ENCODE results near the gene FOXJ1.
A peak's percentile ranks its signal among the peaks of the same experiment; 100 is the strongest.

Gene FOXJ1

DNA sequence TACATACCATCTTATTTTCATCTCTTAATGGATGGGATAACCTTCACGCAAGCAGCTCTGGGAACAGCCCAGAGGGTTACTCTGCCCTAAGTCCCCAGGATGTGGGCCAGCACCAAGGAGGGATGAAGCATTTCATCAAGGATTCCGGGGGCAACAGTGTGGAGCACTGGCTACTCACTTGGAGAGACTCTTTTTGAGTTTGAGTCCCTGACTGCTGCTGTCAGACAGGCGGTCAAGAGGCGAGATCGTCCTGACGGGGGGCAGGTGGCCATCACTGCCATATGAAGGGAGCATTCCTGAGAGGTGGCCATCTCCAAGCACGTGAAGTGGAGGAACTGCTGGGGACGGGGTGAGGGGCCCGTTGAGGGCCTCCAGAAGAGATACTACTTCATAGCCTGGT lies 18.1 kb upstream of the FOXJ1 start:
- DNase-seq: no peak

DNA sequence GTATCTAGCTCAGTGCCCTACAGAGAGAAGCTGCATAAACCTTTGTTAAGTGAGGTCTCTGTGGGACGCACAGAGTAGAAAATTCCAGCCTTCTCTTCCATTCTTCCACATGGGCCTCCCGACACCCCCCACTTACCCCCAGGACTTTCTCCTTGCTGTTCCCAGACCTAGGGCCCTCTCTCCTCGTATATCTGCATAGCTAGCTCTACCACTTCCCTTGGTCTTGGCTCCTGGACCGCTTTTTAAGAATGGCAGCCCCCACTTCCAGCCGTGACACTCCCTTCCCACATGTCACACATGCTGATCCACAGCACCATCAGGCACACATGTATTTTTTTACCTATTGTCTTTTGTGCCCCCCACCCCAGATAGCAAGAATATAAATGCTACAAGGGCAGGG lies 16.7 kb upstream of the FOXJ1 start:
- no peak for DNase-seq

DNA sequence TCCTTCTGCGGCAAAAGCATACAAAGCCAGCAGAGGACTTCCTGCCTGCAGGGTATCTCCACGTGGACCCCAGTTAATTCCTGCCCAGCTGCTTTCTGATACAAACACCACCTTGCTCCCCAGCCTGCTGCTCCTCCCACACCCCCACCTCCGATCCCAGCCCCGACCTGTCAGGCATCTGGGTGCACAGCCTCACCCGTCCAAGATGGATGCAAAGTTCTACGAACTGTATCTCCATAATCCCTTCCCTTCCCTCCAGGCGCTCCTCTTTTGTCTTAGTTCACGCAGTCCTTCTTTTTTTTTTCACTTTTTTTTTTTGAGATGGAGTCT lies 15.6 kb upstream of the FOXJ1 start:
- no peak for DNase-seq

DNA sequence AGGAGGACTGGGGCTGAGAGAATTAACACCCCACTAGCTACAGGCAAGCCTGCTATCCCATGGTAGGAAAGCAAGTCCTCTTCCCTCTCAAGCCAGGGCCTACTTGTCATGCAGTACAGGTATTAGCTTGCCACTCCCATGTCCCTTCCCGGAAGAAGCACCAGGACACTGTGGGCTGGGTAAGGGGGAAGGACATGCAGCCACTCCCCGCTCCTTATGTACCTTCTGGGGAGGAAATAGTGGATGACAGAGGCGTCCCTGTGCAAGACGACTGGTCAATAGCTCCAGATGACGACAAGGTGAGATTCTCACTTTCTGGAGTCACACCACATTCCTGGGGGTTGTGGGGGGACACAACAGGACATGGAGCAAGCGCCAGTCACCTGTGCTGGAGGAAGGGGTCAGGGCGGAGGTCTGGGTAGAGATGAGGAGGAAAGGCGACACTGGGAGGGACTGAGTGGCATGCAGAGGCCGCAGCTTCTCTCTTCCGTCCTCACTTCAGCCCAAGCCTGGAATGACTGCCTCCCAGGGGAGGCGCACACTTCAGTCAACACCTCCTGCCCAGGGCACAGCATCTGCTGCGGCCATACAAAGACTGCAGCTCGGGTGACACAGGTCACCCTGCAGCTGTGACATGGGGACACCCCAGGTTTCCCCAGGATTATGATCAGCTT lies 15.1 kb upstream of the FOXJ1 start:
- no peak for DNase-seq

DNA sequence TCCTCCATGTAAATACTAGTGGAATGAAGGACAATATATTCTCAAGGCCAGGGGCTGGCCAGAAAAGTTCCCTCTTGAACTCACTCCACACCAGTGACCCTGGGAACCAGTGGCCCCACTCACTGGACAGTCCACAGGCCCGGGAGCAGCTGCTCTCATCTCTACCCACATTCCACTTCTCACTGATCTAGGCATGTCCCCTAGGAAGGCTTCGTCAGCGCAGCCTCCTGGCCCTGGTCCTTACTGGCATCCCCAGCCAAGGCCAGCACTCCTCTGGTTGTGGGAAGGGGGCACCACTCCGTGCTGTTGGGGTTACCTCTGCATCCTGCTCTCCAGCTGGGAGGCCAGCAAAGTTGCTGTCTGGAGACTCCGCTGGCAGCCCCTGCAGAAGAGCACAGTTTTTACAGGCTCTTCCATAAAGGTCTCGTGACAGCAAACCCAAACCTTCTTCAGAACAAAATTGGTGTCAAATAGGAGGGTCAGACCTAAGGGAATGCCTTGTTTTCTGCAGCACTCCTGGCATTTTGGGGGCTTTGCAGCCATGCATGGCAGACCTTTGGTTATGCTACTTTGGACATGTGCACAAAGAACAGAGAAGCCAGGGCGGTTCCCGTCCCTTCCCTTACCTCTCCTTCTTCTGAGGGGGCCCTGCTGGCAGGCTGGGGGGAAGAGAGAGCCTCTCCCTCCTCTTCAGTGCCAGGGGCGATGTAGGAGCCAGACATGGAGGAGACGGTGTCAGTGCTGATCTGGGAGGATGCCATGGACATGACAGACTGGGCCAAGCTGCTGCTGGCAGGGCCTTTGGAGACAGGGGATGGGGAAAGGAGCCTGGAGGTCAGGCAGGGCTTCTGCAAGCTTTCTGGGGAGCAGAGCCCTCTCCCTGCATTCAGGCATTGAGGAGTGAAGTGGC lies 14.1 kb upstream of the FOXJ1 start:
- no peak for DNase-seq

DNA sequence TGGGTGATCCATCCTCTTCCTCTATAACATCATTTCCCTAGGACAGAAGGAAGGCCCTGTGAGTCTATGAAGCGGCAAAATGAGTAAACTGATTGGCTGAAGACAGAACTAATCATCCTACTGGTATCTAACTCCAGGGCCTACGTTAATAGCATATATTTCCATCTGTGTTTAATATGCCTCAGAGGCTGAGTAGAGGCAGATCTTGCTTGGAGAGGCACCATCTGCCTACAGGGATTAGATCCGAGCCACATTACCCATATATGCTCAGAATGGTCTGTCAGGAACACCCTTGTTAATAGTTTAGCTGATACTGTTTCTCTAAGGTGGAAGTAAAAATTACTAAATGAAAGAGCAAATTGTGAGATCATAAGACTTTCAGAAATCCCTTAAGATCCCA lies 13.2 kb upstream of the FOXJ1 start:
- DNase-seq: no peak

DNA sequence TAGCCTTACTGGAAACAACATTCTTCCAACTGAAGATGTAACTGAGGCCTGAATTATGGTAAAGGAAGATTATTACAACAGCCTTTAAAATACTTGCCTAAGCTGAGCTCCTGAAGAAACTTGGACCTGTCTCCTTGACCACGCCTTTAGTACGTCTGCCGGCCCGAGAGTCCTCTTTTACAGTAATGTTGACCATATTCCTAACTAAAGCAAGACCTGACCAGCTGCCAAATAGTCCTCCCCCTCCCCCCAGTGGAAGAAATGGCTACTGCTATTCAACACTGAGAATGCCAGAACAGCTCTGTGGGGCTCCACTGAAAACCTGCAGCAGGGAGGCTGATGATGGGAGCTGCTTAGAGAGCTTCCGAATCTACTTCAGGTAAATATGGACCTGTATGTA lies 12.6 kb upstream of the FOXJ1 start:
- no peak for DNase-seq

DNA sequence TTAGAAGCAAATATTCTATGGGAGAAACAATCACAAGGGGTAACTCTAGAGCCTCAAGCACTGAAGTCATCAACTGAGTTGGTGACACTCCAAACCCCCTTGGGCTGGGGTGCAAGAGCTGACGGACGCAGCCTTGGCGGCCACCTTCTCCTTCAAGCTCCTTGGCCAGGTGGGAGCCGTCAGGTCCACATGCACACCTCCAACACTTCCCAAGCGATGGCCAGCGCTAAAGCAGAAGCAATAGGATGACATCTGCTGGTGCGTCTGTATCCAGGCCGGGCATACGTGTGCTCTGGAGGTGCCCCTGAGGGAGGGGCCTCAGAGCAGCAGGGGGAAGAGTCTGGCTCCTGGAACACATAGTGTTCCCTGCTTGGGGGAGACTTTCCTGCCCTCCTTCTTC lies 12.2 kb upstream of the FOXJ1 start:
- DNase-seq: no peak

DNA sequence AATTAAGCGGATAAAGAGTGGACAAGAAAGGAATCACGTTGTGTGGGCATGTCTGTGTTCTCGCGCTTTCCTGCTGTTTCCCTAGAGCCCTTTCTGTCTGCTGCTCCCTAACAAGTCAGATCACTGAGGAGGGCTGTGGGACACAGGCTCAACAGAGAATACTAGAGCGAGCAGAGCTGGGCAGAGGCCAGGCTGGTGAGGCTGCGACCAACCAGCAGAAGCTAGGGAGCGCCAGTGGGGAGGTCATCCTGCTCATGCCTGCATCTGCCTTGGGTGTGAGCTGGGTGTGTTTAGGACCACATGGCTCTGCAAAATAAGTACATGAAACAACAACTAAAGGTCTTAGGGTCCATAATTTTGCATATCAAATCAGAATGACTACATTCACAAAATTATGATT lies 11.5 kb upstream of the FOXJ1 start:
- DNase-seq: no peak

DNA sequence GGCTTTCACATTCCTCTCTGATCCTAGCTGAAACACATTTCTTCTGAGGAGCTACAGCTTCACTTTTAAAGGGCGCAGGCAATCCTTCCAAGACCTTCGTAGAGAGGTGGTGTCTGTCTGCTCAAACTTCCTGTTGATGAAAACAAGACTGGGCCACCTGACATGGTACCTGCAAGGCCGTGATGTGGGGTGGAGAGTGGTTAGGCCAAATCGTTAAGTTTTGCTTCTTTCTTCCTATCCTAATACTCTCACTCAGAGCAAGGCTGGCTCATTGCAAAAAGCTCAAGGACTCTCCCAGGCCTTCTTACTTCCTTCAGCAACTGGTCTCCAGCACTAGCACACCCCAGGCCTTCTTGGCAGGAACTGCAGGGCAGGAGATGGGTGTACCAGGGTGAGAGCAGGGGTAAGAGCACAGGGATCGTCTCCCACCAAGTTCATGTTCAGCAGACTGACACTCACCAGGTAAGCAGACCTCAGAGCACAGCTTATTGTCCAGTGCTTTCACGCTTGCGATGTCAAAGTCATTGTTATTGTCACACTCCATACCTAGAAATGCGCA lies 10.9 kb upstream of the FOXJ1 start:
- peak; percentile 26 for DNase-seq

DNA sequence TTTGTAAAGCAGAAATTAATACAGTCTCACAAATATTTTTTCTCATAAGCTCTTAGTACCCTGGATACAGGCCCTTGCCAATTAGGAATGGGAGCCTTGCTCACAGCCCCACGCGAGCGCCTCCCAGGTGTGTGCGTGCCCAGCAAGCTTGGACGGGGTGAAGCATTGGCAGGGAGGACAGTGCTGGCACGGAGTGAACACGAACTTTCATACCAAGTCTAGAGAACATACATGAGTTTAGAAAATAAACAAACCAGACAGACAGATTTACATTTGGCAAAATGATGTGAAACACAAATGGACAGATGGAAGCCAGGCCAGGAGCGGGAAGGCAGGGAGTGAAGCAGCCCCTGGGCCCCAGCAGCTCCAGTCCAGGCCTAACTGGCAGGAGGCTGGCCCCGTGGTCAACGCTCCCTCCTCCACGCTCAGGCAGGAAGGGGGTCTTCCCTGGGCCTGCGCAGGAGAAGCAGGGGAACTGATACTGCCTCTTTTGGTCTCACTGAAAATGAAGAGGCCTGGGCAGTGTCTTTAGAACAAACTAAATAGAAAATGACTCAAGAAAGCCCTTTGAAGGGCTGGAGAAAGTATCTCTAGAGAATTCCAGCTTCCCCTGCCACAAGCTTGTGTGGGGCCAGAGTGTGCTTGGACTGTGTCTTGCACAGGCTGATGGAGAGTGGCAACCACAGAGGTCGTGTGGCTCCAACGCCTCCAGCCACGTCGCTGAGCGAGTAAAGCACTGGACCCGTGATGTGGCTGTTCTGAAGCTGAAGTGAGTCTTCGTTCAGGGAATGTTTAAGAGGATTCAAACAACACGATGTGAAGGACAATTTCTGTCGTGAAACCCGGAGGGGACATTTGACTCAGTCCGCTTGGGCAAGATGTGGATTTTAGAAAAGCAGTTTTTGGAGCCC lies 9.9 kb upstream of the FOXJ1 start:
- no peak for DNase-seq

DNA sequence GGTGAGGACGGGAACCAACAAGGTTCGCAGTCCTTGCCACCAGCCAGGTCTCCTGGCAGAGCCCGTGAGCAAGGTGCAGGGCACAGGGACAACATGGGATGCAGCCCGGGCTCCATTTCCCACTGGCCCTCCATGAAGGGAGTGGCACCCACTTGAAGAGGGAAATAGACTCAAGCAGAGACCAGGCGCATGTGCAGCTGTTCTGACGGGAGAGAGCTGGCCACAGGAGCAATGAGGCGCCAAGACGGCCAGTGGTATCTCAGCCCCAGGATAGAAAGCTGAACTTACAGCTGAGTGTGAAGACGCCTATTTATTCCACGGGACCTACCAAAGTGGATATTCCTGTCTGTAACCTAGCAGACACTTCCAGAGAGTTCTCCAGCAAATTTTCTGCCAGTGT lies 8.2 kb upstream of the FOXJ1 start:
- no peak for DNase-seq

DNA sequence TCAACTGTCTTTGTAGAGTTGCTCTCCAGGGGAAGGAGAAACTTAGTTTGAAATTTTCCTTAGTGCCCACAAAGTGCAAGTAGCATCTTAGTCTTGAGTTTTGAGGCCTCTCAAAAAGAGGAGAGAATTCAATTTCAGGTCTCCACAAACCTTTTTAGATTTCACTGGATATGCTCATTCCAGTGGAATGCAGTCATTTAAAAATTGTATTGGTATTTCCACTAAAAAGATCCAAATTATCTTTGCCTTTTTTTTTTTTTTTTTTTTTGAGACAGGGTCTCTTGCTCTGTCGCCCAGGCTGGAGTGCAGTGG lies 6.9 kb upstream of the FOXJ1 start:
- no peak for DNase-seq

DNA sequence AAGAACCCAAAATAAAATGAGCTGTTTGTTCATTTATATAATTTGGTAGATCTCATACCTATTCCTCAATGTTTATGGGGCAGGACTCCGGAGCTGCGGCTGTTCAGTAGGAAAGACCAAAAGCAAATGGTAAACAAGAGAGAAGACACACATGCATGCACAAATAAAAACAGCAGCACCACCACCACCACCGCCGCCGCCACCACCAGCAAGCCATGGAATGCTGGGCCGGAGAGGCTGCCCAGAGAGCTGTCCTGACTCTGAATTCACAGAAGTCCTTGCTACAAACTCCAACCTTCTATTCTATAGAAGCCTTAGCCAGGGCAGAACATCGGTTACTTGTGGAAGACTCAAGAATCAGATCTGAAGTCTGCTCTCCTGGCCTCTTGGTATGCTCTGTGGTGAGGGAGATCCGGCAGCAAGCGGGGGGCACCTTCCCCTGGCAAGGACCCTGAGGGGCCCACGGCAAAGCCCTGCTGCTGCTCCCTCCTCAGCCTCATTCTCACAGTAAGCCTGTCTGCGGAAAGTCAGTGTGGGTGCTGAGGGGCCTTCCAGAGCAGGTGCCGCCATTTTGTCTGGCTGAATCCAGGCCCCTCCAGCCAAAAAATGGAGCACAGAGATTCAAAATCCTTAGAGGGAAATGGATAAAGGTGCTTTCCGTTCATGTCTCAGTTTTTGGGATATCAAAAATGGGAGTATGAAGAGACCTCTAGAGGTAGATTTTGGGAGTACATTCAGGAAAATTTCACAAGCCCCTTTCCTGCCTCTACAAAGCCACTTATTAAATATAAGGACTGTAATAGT lies 6.4 kb upstream of the FOXJ1 start:
- no peak for DNase-seq

DNA sequence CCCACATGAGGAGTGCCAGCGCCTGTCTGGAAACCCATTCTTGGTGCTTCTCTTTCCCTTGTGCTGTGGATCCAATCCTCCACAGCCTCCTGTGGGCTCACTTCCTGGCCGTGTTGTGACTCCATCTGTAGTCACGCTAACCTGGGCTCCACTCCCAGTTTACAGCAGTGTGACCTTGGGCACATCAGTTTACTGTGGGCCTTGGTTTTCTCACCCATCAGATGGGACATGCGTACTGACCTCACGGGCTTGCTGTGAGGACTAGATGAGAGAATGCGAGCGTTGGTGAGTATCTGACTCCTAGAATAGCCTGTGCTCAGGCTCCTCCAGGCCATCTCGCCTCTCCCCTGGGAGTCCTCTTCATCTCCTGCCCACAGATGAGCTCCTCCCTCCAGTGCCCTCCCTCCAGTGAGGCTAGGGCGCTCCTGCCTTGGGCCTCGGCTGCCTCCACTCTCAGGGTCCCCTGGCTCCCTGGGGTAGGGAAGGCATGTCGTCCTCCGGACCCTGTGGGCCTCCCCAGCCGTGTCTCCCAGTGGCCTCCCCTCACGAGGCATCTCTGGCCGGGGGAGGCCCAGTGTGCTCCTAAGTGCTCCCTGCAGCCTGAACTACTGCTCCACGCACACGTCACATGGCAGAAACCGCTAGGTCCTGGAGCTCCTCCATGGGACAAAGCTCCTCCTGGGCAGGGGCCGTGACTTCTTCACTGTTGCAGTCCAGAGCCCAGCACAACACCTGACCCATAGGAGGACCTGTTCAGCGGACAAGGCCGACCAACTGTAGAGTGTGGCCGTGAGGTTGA lies 5.2 kb upstream of the FOXJ1 start:
- DNase-seq: no peak

DNA sequence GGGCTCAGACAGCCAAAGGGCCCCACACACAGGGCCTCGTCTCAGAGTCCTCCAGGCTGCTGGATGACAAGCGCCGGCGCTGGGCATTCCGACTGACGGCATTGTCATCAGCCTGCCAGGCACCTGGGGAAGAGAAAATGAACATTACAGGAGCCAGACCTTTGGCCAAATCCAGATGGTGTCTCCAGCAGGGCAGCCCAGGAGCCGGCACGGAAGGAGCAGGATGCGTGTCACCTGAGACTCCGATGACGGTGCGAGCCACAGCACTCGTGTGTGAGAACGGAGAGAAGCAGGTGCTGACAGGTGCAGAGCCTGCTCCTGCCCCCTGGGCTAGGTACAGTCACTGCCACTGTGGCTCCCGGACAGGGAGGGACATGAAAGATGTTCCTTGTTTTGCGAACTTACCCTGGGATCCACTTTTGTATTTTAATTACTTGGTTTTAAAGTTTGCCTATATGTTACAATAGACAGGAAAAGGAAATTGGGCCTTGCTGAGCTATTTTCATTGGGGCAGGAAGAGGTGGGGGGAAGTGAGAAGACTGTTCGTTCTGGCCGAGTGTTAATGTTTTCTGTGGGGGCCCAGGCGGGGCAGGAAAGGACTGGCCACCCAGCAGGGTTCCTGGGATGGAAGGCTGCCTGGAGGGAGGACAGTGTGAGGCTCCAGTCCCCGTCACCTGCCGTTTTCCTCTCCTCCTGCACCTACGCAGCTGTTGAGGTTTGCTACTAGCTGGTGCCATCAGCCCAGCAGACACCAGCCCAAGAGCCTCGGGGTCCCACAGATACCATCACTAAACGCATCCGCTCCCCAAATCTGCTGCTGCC lies 4.4 kb upstream of the FOXJ1 start:
- peak; percentile 56 for DNase-seq

DNA sequence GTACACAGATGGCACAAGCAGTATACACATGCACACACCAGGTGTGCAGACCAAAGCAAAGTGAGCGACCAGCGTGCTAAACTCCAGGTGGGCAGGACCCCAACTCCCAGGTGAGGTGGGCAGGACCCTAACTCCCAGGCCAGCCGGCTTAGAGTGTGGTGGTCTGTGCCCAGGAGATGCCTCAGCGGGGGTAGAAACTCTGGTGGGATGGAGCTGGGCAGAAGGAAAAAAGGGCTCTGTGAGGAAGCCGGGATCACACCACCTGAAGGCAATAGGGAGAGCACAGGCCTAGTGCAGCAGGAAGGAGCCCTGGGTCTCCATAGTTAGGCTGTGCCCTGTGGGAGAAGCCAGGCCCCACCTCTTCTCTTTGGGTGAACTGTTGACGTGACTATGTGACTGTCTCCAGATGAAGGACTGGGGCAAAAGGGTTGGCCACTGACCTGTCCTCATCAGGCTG lies 1.6 kb upstream of the FOXJ1 start:
- DNase-seq: no peak

DNA sequence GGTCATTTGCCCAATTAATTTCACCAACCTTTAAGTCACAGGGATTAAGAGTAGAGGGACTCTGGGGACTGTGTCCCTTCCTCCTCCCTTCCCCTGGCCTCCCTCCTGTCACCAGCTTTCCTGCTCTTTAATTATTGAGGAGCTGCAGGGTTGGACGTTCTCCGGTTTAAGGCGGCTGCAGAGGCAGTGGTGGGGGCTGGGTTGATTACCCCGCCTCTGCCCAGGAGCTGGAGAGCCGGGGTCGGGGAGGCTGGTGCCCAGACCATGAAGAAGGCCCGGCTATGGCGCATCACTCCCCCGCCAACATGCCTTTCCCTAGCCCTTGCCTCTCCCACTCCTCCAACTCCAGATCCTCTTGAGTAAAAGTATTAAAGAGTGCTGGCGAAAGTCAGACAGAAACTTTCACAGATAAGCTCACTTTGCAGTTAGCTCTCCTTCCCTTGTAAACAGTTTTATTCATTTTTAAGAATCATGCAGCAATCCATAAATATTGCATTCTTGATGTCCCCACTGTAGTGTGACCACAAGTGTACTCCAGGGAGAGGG lies 1.1 kb upstream of the FOXJ1 start:
- DNase-seq: no peak

DNA sequence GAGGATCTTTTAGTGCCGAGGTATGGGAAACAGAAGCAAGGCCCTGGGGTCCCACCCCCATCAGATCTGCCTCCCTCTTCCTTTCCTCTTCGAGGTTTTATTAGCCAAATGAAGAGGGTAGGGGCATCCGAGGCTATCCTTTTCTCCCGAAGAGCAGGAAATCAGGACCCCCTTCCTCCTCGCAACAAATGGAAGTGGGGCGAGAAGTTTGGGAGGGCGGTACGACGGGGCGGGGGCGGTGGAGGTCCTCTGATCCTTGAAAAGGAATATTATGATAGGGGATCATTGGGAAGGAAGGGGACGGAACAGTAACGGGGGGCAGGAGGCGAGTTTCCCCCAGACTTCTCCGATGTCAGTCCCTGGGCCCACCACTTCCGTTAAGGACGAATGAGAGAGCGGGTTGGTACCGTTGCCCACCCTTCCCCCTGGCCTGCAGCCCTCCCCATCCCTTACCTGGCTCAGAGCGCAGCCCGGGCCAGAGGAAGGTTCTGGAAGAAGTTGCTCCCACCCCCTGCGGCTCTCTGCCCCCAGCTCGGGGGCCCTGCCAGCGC lies 309 bp downstream of the FOXJ1 start:
- DNase-seq: no peak
